CD4-positive, alpha-beta T cell treated with Interleukin-15 for 1 hour (primary cell): Measurements from ENCODE around the gene HAL.

Experiments
- DNase-seq: peaks from one replicate; pipeline ENCODE4 v3.0.0-alpha.2; 2020

The HAL gene

GRCh38 chr12:95996034-95996658, at the start of gene HAL:
Gene HAL, minus strand, starts transcription at chr12:95996344. Its CDS starts 434 bp downstream, at chr12:95995910.
- DNase-seq = peak; percentile 33

GRCh38 chr12:96045566-96045965, 49.4 kb upstream of the HAL start:
- peak; percentile 58 for DNase-seq

- no peak for DNase-seq
These were observed 48.8 kb upstream of the HAL start for GRCh38 chr12:96044943-96045290.

- DNase-seq = no peak
These were observed 48.1 kb upstream of the HAL start for GRCh38 chr12:96044017-96044942.

- DNase-seq = no peak
These were observed 45.0 kb upstream of the HAL start for GRCh38 chr12:96041181-96041580.

GRCh38 chr12:96040305-96041133, 44.4 kb upstream of the HAL start:
- DNase-seq = no peak

GRCh38 chr12:96039516-96039915, 43.4 kb upstream of the HAL start:
- DNase-seq = no peak

- no peak for DNase-seq
These were observed 40.8 kb upstream of the HAL start for GRCh38 chr12:96036765-96037455.

GRCh38 chr12:96035283-96036236, 39.4 kb upstream of the HAL start, which contains the start of gene LTA4H:
Gene LTA4H, minus strand, starts transcription at chr12:96035587. Its CDS starts 68 bp downstream, at chr12:96035519.
- DNase-seq = peak; percentile 97

GRCh38 chr12:96034621-96035282, 38.6 kb upstream of the HAL start:
- no peak for DNase-seq

GRCh38 chr12:96033549-96034389, 37.6 kb upstream of the HAL start:
- no peak for DNase-seq

- no peak for DNase-seq
These were observed 33.7 kb upstream of the HAL start for GRCh38 chr12:96029826-96030225.

GRCh38 chr12:96028538-96028937, 32.4 kb upstream of the HAL start:
- DNase-seq = no peak

GRCh38 chr12:96026331-96026730, 30.2 kb upstream of the HAL start:
- no peak for DNase-seq

- no peak for DNase-seq
These were observed 29.4 kb upstream of the HAL start for GRCh38 chr12:96025518-96025917.

- peak; percentile 23 for DNase-seq
These were observed 24.3 kb upstream of the HAL start for GRCh38 chr12:96020314-96021003.

GRCh38 chr12:96015672-96016071, 19.5 kb upstream of the HAL start:
- DNase-seq = no peak

- no peak for DNase-seq
These were observed 18.9 kb upstream of the HAL start for GRCh38 chr12:96014943-96015599.

GRCh38 chr12:96007729-96008128, 11.6 kb upstream of the HAL start:
- DNase-seq = no peak
